Myocyte (in vitro differentiated cells): ENCODE measurements around the gene SH3PXD2A. TPM values are rescaled to one million over a fixed set of nuclear protein-coding genes. Genes with fewer than 3 reads are reported as not detected.
"Not testable (repeated sequence)": the region's sequence is repeated elsewhere in the genome, so short reads cannot be mapped to it uniquely, and the experiment has no call there.

Experiments used
- DNase-seq: peaks from one replicate; pipeline ENCODE4 v3.0.0-alpha.2; 2012; ENCODE audit warnings: low read depth
- total RNA-seq: library from RNA; depleted of rRNA; stranded (reverse); fragments of >200 nt; gene quantifications from 2 replicates; pipeline ENCODE4 v1.2.3, GENCODE V29; 2014

The SH3PXD2A gene
- total RNA-seq, 1 donor from 2014 or later: 38.8 TPM

DNA sequence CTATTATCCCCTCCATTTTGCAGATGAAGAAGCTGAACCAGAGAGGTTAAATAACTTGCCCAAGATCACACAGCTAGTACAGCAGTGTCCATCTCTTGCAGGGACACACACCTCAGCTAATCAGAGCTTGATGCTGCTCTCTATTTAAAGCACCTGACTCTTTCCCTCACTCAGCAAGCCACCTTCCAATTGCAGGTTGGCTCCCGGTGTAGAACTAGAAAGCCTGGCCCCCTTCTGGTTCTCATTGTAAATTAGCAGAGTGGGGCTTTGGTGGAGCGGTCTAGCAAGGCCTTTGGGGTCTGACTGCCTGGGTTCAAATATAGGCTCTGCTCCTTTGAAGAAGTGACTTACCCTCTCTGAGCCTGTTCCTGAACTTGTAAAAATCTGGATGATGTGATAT lies 185.4 kb downstream of the SH3PXD2A start:
- no peak for DNase-seq

DNA sequence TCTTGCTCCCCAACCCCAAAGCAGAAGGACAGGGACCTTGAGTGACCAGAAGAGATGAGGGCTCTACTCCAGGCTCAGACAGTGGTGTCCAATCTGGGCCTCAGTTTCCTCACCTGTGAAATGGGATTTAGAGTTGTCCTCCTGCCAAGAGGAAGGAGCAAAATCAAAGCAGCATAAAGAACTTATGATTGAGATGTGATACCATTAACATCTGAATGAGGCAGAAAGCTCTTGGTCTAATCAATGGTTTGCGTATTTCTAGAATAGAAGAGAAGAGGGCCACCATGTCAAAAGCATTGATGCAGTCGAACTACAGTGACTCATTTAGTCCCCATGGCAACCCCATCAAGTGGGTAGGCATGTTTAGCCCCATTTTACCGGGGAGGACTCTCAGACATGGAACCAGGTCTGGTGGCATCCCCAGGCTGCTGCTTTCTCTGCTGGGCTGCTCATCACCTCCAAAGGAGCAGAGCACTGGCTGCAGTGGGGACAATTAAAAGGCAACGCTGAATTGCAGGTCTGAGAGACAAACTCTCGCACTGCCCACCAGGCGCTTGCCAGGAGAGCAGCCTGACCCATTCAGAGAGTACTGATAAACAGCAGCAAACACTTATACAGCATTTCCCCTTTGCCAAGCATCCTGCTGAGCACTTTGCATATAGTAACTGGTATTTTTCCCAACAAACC lies 186.0 kb downstream of the SH3PXD2A start:
- DNase-seq: no peak

DNA sequence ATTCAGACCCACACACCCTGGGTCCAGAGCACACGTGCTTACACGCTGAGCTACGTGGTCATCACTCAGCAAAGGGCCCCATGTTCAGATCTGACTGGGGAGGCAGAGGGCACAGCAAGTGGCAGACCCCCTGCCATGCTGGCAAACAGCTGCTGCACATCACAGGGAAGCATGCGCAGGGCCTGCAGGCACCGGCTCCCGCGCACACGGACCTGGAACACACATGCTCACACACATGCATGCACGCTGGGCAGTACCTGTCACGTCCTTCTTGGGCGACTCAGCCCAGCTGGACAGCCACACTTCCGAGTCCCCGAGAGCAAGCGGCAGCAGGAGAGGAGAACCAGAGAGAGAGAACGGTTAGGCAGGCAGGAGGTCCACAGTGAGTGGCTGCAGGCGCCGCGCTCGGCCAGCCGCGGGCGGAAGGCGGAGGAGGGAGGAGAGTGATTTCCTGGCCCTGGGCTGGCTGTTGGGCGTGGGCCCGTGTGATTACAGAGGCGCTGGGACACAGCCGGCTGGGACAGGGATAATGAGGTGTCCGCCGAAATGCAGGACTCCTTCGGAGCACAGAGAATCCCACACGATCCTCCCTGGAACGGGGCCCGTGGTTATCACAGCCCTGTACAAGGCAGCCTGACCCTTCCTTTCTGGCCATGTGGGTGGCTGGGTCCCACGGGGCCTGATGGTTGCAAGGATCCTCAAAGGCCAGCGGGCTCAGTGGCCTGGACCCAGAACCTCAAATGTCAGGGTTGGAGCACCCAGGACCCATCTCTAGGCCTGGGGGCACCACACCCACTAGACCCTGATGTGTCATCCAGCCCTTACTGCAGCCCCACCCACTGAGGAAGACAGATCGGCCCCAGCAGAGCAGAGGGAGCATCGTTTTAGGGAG lies 186.8 kb downstream of the SH3PXD2A start:
- DNase-seq: no peak

DNA sequence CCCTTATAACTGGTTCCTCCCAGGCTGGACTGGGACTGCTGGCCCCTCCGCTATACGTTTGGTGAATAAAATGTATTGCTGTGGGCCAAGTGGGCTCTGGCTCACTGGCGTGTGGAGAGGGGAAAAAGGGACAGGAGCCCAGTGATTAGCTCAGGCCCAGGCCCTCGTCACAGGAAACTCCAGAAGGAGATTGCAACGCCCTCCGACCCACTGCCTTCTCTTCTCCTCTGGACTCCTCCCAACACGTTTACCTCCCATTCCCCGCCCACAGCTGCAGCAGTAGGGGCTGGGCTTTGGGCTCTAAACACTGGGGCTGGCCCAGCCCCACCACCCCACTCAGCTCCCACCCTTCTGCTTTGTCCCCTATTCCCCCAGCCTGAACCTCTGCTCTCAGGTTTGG lies 188.0 kb downstream of the SH3PXD2A start:
- no peak for DNase-seq

DNA sequence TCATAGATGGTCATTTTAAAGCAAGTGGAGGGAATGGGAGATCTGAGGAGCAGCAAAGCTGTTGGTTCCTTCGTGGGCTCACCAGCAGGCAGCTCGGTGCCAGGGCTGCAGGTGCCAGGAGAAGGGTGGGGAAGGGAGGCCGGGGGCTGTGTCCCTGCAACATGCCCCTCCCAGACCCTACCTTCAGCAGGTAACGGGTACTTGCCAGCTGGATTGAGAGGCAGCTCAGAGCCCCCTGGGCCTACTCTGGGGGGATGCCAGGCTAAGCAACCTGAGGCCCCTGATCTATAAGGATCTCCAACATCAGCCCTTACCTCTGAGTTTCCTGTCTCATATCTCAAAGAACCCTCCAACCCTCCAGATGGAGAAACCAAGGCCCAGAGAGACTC lies 188.6 kb downstream of the SH3PXD2A start:
- DNase-seq: no peak

DNA sequence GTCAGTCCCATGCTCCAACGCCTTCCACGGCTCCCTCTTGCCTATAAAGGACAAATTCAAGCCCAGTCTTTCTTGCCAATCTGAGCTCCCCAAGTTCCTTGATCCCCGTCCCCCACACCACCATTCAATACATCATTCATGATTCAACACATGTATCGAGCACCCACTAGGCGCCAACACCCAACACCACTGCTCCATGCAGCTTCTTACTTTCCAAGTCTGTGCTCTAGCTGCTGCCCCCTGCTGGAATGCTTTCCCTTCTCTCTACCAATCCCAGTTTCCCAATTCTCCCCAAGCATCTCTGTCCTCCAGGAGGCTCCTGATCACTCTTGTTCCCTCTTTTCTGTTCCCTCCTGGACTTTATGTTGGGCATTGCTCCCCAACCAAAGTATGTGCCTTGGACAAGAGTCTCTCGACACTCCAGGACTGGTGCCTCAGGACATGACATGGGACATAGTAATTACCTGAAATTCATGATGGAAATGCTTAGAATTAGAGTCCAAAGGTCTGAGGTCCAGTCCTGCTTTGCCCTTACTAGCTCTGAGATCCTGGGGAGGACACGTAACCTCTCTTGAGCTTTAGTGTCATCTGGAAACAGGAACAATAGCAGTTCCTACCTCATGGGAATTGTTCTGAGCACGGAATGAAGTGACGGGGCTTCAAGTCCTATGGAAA lies 189.2 kb downstream of the SH3PXD2A start:
- DNase-seq: no peak

DNA sequence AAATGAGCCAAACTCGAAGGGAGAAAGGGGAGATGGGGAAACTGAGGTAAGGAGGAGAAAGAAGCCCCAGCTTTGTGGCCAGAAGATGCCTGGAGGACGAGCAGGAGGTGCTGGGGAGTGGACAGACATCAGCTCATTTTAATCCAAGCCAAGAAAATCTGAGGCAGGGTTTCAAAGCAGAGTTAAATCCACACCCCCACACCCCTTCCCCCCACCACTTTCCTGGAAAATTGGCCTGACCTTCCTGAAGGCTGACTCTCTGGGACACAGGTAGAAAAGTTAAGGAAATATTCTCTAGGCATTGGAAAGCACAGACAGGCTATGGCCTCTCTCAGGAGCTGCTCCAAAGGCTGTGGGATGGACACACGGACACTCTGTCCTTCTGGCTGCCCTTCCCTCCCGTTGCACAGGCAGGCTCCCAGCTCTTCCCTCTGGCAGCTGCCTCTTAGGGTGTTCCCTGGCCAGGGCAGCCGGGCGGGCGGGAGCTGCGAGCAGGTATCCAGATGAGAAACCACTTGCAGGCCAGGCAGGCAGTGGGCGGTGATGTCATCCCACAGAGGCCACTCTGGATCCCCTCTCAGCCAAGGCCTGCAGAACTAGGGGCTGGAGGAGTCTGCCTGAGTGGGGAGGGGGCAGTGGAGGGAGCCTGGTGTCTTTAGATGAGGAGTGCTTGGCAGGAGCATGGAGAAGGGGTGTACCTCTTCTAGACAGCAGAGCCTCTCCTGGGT lies 190.1 kb downstream of the SH3PXD2A start:
- peak; percentile 47 for DNase-seq

DNA sequence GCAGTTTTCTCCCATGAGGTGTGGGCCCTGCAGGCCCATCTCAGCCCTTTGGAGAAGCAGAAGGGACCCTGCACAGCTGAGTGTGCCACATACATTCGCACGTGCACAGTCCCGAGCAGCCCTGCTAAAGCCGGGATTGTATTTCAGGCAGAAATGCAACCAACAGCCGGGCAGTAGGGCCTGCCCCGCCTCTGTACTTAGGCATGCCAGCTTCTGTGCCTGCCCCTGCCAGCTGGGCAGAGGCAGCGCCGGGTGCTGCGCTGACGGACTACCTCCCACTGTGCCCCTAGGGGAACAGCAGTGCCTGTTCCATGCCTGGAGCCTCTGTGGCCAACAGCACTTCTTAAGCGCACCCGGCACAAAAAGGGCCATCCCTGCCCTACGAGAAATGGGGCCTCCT lies 191.6 kb downstream of the SH3PXD2A start:
- DNase-seq: peak; percentile 81

DNA sequence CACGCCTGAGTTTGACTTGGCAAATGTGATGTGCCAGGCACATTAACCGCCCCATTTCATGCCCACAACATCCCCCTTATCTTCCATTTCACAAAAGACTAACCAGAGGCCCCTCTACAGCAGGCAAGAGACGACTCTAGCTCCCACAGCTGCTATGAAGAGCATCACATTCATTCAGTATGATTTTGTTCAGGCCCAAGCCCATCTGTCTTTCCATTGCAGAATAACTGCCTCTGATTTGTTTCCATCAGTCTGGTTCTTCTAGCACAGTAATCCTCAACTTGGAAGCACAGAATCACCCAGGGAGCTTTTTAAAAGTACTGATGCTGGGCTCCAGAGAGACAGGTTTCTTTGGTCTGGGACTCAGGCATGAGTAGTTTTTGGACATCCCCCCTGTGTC lies 192.1 kb downstream of the SH3PXD2A start:
- no peak for DNase-seq

DNA sequence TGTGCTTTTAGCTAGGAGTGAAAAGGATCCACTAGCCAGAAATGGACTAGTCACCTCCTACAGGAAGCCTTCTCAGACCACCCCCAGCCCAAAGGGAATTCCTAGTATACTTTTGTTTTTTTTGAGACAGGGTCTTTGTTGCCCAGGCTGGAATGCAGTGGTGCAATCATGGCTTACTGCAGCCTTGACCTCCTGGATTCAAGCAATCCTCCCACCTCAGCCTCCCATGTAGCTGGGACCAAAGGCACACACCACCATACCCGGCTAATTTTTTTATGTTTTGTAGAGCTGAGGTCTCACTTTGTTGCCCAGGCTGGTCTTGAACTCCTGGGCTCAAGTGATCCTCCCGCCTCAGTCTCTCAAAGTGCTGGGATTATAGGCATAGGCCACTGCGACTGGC lies 192.7 kb downstream of the SH3PXD2A start:
- not testable (repeated sequence) for DNase-seq

DNA sequence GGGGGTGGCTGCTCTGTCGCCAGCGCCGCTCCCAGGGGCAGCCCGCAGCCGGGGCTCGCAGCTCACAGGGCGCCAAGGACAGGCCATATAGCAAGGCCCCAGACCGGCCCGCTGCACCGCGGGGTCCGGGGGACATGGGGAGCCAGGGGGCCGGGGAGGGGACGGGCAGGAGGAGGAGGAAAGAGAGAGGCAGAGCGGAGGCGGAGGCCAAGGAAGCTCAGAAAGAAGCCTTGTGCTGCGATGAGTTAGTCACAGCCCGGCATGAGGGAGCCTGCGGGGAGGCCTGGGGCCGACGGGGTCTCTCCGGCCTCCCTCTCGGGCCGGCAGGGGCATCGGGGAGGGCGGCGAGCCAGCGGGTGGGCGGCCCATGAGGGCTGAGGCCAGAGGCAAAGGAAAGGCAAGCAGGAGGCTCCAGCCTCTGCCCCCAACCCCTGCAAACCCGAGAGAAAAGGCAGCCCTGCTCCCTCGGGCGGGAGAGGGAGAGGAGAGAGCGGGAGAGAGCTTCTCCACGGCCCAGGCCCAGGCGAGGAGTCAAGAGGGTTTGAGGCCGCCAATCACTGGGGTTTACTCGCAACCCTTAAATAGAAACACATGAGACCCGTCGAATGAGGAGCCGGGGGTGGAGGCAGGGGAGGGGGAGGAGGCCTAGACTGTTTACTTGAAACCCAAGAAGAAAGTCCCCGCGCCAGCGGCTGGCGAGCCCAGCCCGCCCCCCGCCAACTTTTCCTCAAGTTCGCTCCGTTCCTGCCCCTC lies 194.0 kb downstream of the SH3PXD2A start:
- peak; percentile 94 for DNase-seq

DNA sequence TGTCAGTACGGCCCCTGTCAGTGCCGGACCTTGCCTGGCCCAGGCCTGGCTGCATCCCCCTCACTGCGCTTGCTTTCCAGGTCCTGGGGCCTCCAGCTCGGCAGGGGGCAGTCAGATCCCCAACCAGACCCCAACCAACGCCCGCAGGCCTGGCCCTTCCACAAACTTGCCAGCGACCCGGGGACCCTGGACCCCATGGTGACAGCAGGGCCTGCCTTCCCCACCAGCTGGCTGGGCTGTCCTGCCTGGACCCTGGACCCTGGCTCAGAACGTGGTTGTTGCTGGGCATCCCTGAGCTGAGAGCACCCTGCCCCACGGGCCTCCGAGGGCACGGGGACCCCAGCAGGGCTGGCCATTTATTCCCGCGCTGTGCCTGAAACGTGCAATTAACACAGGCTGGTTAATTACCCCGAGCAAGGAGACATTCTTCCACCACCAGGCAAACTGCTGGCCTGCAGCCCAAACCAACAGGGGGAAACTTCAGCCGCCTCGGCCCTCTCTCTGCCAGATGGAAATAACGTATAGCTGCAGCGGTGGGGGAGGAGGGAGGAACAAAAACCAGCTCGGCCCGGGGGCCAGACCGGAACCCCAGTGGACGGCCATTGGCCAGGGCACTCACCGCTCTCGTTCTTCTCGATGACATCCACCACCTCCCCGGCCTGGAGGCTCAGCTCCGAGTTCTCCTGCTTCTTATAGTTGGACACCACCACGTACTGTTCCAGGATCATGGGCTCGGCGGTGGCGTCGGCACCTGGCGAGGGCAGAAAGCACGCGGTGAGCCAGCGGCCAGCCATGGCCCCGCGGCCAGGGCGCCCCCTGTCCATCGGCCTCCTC lies 194.8 kb downstream of the SH3PXD2A start:
- DNase-seq: peak; percentile 70

DNA sequence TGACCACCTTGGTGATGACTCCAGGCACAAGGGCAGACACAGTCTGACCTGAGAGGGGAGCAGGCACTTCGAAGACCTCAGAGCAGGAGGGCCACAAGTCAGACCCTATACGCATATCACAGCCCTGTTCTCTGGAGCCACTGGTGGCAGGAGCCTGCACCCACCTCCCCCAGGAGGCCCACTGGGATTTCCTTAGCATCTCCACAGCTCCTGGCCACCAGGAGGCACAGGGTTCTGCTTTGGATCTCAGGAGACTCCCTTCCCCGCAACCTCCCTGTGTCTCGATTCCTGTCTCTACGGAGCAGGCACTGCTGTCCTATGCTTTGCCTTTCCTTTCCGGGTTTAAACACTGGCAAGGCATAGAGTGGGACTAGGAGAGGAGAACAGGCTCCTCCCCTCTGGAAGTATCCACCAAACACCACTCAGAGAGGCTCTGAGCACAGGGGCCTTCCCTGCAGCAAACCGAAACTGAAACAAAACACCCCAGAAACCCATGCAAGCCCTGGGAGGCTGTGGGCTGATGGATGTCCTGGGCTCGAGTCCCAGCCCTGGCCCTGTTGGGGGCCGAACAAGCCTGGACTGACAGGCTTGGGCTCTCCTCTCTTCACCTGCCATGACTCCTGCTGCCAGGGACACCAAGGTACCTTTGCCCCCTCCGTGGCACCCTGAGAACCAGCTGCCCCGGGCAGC lies 195.6 kb downstream of the SH3PXD2A start:
- peak; percentile 89 for DNase-seq

DNA sequence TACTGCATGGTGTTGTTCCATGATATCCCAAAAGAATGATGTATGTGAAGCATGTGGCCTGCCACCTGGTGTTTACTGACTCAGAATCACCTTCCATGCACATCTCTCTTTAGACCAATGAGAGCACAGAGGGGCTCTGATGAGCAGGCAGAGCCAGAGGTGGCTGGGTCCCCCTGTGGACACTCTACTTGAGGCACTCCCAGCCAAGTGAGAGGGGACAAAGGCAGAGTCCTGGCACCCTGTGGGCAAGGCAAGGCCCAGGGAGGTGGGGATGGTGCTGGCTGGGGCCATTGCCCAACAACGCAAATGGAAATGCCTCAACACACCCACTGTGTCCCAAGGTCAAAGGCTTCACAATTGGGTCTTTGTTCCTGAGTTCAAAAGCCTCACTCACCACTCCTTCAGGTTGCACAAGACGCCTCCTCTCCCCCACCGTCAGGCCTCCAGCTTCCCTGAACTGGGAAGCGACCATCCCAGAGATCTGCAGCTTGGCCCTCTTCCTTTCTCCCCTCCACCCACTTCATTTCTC lies 197.3 kb downstream of the SH3PXD2A start:
- no peak for DNase-seq

DNA sequence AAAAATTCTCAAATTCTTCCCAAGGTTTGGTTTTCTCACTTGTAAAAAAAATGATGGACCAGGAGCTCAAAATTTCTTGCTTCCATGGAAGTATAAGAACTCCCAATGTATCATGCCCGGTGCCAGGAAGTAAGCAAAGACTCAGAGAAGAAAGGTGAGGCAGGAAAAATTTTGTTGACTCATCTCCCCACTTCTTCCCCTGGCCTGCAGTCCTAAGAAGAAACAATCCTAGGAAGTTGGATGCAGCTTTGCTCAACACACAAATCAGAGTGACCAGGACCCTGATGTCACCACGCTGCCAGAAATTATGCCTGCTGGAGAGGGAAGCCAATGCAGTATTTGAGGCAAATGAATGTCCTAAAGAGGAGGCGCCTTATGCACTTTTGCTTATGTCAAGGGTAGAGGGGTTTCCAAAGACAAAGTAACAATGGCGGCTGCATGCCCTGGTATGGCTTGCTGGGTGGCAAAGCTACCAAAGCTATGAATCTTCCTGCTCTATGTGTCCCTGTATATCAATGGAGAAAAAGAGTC lies 198.2 kb downstream of the SH3PXD2A start:
- DNase-seq: no peak

DNA sequence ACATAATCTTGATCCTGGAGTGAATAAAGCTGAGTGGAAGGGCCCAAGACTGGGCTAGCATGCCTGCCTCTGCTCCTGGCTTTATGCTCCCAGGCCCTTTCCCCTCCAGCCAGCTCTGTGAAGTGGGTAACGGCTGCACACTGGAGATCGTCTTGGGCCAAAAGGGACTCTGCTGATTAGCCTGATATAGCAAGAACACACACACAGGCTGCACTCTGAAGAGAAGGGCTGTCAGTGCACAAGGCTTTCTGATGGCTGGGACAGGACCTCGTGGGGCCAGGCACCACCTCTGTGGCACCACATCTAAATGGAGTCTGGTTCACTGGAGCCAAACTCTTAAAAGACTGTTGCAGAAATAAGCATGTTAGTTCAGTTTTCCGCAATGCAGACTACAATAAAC lies 200.5 kb downstream of the SH3PXD2A start:
- DNase-seq: no peak

DNA sequence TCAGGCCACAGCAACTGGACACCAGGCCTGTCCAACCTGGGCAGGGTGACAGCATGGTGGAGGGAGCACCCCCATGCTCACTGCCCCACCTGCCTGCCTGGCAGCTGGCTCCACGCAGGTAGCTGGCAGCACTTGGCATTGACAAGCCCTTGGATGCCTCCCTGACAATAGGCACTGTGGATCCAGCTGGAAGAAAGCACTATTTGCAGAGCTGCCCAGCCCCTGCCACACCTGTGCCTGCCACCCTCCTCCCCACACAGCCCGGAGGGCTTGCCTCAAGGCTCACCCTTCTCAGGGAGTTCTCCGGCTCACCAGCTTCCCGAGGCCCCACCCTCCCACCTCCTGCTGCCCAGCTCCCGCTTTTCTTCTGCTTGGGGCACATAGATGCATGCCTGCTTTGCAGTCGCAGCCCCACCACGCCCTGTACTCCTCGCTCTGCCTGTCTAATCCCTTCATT lies 201.8 kb downstream of the SH3PXD2A start:
- DNase-seq: no peak

DNA sequence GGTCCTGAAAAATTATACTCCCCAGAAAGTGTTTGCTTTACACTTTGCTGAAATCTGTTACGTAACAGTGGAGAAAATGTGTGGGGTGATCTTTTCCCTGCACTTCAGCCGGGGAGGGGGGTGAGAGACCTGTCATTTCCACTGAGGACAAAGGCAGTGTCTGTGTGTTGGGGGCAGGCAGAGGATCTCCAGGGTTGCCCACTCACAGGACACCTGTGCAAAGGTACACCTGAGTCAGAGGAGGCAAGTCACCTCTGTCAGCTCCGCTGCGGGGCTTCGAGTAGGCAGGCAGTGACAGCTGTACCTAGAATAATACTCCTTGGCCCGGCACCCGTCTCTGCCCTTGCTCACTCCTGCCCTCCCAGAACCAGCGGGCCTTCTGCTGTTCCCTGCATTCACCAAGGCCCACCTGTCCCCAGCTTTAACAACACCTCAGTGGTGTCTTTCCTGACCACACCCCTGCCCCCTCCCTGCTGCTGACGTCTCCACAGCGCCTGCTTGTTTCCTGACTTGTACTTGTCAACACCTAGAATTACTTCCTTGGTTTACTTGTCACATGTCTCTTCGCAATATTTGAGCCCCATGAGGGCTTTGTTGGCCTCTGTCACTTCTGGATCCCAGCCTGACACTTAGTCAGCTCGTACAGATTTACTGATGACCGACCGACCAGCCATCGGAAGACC lies 202.6 kb downstream of the SH3PXD2A start:
- DNase-seq: no peak
